ENCODE data around the gene FMN1. TPM values are rescaled to one million over a fixed set of nuclear protein-coding genes. Genes with fewer than 3 reads are reported as not detected.
A peak's percentile ranks its signal among the peaks of the same experiment; 100 is the strongest.

Gene FMN1
- total and polyA plus RNA-seq, 12 donors: 0.22 to 5.5 (median 3.3) TPM

DNA sequence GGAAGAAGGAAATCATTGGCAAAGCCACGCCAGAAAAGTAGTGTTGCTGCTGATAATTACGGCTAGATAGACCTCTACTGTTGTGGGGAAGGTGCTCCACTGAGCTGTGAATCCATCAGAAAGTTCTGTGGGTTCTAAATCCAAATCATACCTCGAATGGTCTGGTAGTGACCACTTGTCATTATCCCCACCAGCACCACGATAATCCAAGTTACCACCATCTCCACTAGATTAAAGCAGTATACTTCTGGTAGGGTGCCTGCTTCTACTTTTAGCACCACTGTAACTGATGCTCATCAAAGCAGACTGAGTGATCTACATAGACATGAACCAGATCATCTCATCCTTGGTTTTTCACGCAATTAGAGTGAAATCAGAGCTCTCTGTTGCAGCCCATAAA is 185.5 kb downstream of the FMN1 start:
- DNase-seq (no peak), ATAC-seq (peak in 1 of 8 donors; percentile 23)
- Histone ChIP-seq H3K27ac (no peak overlapping the region), H3K27me3 (no peaks in the 10 kb centered on the region), H3K36me3 (no peaks in the 10 kb centered on the region), H3K9me3 (no peaks in the 10 kb centered on the region), H3K4me1 (peaks cover 0 to 31% (median 6%) of the 10 kb centered on the region in 9 donors), H3K4me3 (no peak overlapping the region)
- TF ChIP-seq, protein P1, sequence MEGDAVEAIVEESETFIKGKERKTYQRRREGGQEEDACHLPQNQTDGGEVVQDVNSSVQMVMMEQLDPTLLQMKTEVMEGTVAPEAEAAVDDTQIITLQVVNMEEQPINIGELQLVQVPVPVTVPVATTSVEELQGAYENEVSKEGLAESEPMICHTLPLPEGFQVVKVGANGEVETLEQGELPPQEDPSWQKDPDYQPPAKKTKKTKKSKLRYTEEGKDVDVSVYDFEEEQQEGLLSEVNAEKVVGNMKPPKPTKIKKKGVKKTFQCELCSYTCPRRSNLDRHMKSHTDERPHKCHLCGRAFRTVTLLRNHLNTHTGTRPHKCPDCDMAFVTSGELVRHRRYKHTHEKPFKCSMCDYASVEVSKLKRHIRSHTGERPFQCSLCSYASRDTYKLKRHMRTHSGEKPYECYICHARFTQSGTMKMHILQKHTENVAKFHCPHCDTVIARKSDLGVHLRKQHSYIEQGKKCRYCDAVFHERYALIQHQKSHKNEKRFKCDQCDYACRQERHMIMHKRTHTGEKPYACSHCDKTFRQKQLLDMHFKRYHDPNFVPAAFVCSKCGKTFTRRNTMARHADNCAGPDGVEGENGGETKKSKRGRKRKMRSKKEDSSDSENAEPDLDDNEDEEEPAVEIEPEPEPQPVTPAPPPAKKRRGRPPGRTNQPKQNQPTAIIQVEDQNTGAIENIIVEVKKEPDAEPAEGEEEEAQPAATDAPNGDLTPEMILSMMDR (IDR thresholded peaks at IDR 0.05): no peak
- 68 to 71% methylated on average over 5 of the region's 5 CpGs for WGBS, 2 donors
- intact Hi-C loops (cut with DNase I): no loop called here

GRCh38 chr15:33008284-33008995 is 186.1 kb downstream of the FMN1 start:
- peak overlapping the region in 3 of 10 donors; percentile 17 to 53 (median 43) for H3K27ac ChIP-seq
- 40 to 43% methylated on average over 3 of the region's 3 CpGs for WGBS, 2 donors
- intact Hi-C loops (cut with DNase I): no loop called here

DNA sequence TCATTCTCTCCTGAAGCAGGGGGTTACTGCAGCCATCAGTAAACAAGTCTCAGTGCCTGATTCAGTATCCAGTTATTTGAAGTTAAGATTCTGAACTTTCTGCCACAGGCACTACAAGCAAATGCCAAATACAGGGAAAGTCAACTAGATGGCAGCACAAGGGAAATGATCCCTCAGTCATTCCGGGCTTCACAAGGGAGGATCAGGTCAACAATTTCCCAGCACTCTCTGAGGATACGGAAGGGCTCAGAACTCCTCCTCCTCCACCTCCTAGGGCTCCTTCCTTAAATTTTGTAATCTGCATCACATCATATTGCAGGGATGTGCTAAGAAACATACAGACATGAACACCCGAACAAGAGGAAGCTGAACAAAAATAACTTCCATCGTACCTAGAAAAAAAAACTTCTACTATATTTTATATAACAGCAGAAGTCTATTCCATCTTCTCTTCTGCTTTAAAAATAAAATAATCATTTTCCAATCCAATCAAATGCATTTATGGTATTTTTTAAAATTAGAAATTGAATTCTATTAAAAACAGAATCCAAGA is 187.1 kb downstream of the FMN1 start:
- TF ChIP-seq, protein P1 (IDR thresholded peaks at IDR 0.05): peak in 4 of 9 donors; percentile 12 to 42 (median 24)
- 26 to 27% methylated on average over 4 of the region's 4 CpGs for WGBS, 2 donors
- no peaks in the 10 kb centered on the region for H3K9me3 ChIP-seq
- intact Hi-C loops (cut with DNase I): no loop called here
- DNase-seq (no peak), ATAC-seq (peak in 7 of 8 donors; percentile 26 to 83 (median 67))
- H3K27ac ChIP-seq: no peak overlapping the region
- no peaks in the 10 kb centered on the region for H3K27me3 ChIP-seq
- H3K4me3 ChIP-seq: peak overlapping the region in 1 of 10 donors; percentile 16
- H3K36me3 ChIP-seq: no peaks in the 10 kb centered on the region
- H3K4me1 ChIP-seq: peaks cover 0 to 31% (median 6%) of the 10 kb centered on the region in 9 donors

More at GRCh38 chr15:33008284-33008995, 186.1 kb downstream of the FMN1 start:
- Histone ChIP-seq H3K36me3 (no peaks in the 10 kb centered on the region), H3K9me3 (no peaks in the 10 kb centered on the region), H3K27me3 (no peaks in the 10 kb centered on the region), H3K4me1 (peaks cover 0 to 31% (median 6%) of the 10 kb centered on the region in 9 donors), H3K4me3 (no peak overlapping the region)
- DNase-seq (no peak), ATAC-seq (peak in 7 of 8 donors; percentile 39 to 90 (median 67))
- TF ChIP-seq, protein P1 (IDR thresholded peaks at IDR 0.05): no peak

DNA sequence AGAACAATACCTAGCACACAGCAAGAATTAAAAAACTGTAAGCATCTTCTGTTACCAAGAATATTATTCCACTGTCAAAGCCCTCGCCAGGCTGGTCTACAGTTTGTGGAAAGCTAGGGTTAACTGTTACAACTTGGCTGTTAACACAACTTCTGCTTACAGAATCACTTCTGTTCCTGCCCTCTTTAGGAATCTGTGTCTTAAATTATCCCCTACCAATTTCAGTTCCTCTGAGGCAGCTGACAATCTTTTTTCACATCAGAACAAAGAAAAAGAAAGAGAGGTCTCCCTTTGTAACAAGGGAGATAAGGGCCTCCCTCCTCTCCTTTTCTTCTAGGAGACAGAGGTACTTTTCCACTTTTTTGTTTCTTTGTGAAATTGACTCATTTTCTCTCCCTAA is 188.9 kb downstream of the FMN1 start:
- WGBS, 2 donors: 75 to 86% methylated on average over 1 of the region's 1 CpG

More for the DNA sequence above, 188.9 kb downstream of the FMN1 start:
- DNase-seq (no peak), ATAC-seq (no peak)
- TF ChIP-seq, protein P1 (IDR thresholded peaks at IDR 0.05): no peak
- H3K4me3 ChIP-seq: no peak overlapping the region
- no peak overlapping the region for H3K27ac ChIP-seq
- H3K36me3 ChIP-seq: no peaks in the 10 kb centered on the region
- peaks cover 0 to 31% (median 6%) of the 10 kb centered on the region in 9 donors for H3K4me1 ChIP-seq
- H3K27me3 ChIP-seq: no peaks in the 10 kb centered on the region
- H3K9me3 ChIP-seq: no peaks in the 10 kb centered on the region
- intact Hi-C loops (cut with DNase I): no loop called here
